ENCODE data around the gene TRERF1. TPM values are rescaled to one million over a fixed set of nuclear protein-coding genes. Genes with fewer than 3 reads are reported as not detected.
A peak's percentile ranks its signal among the peaks of the same experiment; 100 is the strongest.

The TRERF1 gene
- total RNA-seq, 6 experiments from 2014 or later, result 10.5 to 16.4 (median 15.2) TPM

GRCh38 chr6:42410861-42411260, 40.9 kb downstream of the TRERF1 start:
- H3K4me3 Mint-ChIP-seq, result no peak overlapping the region
- no peaks in the 10 kb centered on the region for H3K27me3 Mint-ChIP-seq (ENCODE audit: insufficient read depth)
- no peaks in the 10 kb centered on the region for H3K36me3 Mint-ChIP-seq (ENCODE audit: low read depth)
- H3K9me3 Mint-ChIP-seq, result no peaks in the 10 kb centered on the region
- DNase-seq, result no peak
- TF ChIP-seq, protein P1, sequence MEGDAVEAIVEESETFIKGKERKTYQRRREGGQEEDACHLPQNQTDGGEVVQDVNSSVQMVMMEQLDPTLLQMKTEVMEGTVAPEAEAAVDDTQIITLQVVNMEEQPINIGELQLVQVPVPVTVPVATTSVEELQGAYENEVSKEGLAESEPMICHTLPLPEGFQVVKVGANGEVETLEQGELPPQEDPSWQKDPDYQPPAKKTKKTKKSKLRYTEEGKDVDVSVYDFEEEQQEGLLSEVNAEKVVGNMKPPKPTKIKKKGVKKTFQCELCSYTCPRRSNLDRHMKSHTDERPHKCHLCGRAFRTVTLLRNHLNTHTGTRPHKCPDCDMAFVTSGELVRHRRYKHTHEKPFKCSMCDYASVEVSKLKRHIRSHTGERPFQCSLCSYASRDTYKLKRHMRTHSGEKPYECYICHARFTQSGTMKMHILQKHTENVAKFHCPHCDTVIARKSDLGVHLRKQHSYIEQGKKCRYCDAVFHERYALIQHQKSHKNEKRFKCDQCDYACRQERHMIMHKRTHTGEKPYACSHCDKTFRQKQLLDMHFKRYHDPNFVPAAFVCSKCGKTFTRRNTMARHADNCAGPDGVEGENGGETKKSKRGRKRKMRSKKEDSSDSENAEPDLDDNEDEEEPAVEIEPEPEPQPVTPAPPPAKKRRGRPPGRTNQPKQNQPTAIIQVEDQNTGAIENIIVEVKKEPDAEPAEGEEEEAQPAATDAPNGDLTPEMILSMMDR (IDR thresholded peaks at IDR 0.05), result no peak
- no peak overlapping the region; the same call in 1 of the 2 replicates for H3K27ac Mint-ChIP-seq
- peaks cover 39% of the 10 kb centered on the region for H3K4me1 Mint-ChIP-seq (ENCODE audit: low read depth)

- peaks cover 51% of the 10 kb centered on the region for H3K4me1 Mint-ChIP-seq (ENCODE audit: low read depth)
- DNase-seq, result no peak
- H3K27me3 Mint-ChIP-seq (ENCODE audit: insufficient read depth), result no peaks in the 10 kb centered on the region
- no peaks in the 10 kb centered on the region for H3K36me3 Mint-ChIP-seq (ENCODE audit: low read depth)
- no peak overlapping the region for H3K27ac Mint-ChIP-seq
- TF ChIP-seq, protein P1 (IDR thresholded peaks at IDR 0.05), result no peak
- no peak overlapping the region for H3K4me3 Mint-ChIP-seq
- H3K9me3 Mint-ChIP-seq, result no peaks in the 10 kb centered on the region
These were observed 42.1 kb downstream of the TRERF1 start for GRCh38 chr6:42409581-42409980.

- Mint-ChIP-seq H3K27me3 (ENCODE audit: insufficient read depth) (no peaks in the 10 kb centered on the region), H3K36me3 (ENCODE audit: low read depth) (peaks cover 4% of the 10 kb centered on the region; the same call in 1 of the 2 replicates), H3K27ac (peak overlapping the region; percentile 92), H3K4me1 (ENCODE audit: low read depth) (peaks cover 73% of the 10 kb centered on the region), H3K4me3 (peak overlapping the region; percentile 82), H3K9me3 (no peaks in the 10 kb centered on the region)
- peak; percentile 82 for DNase-seq
- TF ChIP-seq, protein P1 (IDR thresholded peaks at IDR 0.05), result no peak
These were observed 44.3 kb downstream of the TRERF1 start for GRCh38 chr6:42407379-42407778.

- no peaks in the 10 kb centered on the region for H3K27me3 Mint-ChIP-seq (ENCODE audit: insufficient read depth)
- H3K4me3 Mint-ChIP-seq, result peak overlapping the region; percentile 82
- peaks cover 81% of the 10 kb centered on the region for H3K4me1 Mint-ChIP-seq (ENCODE audit: low read depth)
- no peaks in the 10 kb centered on the region for H3K9me3 Mint-ChIP-seq
- no peak for DNase-seq
- peak overlapping the region; percentile 92 for H3K27ac Mint-ChIP-seq
- peaks cover 4% of the 10 kb centered on the region; the same call in 1 of the 2 replicates for H3K36me3 Mint-ChIP-seq (ENCODE audit: low read depth)
- TF ChIP-seq, protein P1 (IDR thresholded peaks at IDR 0.05), result no peak
These were observed 45.1 kb downstream of the TRERF1 start for GRCh38 chr6:42406306-42407280.

GRCh38 chr6:42405021-42405420, 46.7 kb downstream of the TRERF1 start:
- no peaks in the 10 kb centered on the region for H3K27me3 Mint-ChIP-seq (ENCODE audit: insufficient read depth)
- TF ChIP-seq, protein P1 (IDR thresholded peaks at IDR 0.05), result no peak
- peaks cover 75% of the 10 kb centered on the region for H3K4me1 Mint-ChIP-seq (ENCODE audit: low read depth)
- DNase-seq, result peak; percentile 50
- no peaks in the 10 kb centered on the region for H3K9me3 Mint-ChIP-seq
- peak overlapping the region; percentile 83 for H3K4me3 Mint-ChIP-seq
- H3K27ac Mint-ChIP-seq, result peak overlapping the region; percentile 92
- H3K36me3 Mint-ChIP-seq (ENCODE audit: low read depth), result peaks cover 4% of the 10 kb centered on the region; the same call in 1 of the 2 replicates

Measured in HFFc6 (cell line).